ENCODE measurements around the gene TACC2.

GRCh38 chr10:122021379-122021778, 32.4 kb downstream of the TACC2 start:
- TF ChIP-seq EZH2 (IDR thresholded peaks at IDR 0.05; ENCODE audit: insufficient read depth, poor library complexity, severe bottlenecking): no peak
- no peak for TF ChIP-seq EZH2phosphoT487 (IDR thresholded peaks at IDR 0.05; ENCODE audit: insufficient read depth, low read depth)
